Mesenchymal stem cell (in vitro differentiated cells and primary cell): Measurements from ENCODE around the gene AOAH.

Experiments
- DNase-seq: peaks from one replicate; pipeline ENCODE4 v3.0.0-alpha.2; 2013
- H2AFZ ChIP-seq: one replicate; pipeline ENCODE4 v1.6.1; 2013; ENCODE audit warnings: low read depth, mild to moderate bottlenecking, control low read depth, inconsistent platforms, low read length, moderate library complexity
- H2AK5ac ChIP-seq: 2 replicates; pipeline ENCODE4 v1.6.1; 2013; ENCODE audit warnings: low read length, moderate library complexity, mild to moderate bottlenecking, inconsistent platforms; ENCODE audit not compliant: severe bottlenecking
- H2BK120ac ChIP-seq: one replicate; pipeline ENCODE4 v1.6.1; 2013; ENCODE audit warnings: low read depth, mild to moderate bottlenecking, inconsistent platforms, low read length, moderate library complexity
- H2BK12ac ChIP-seq, 2 experiments: one replicate each; pipeline ENCODE4 v1.6.1; 2013; ENCODE audit warnings: inconsistent platforms in 2 of 2, low read length in 2 of 2, mild to moderate bottlenecking in 2 of 2, moderate library complexity in 2 of 2, control low read depth in 1 of 2
- H2BK15ac ChIP-seq: one replicate; pipeline ENCODE4 v1.6.1; 2013; ENCODE audit warnings: mild to moderate bottlenecking, low read depth, inconsistent platforms; ENCODE audit not compliant: poor library complexity, severe bottlenecking
- H2BK5ac ChIP-seq: 2 replicates; pipeline ENCODE4 v1.6.1; 2013; ENCODE audit warnings: low read depth, mild to moderate bottlenecking, low read length, control low read depth, inconsistent platforms; ENCODE audit not compliant: poor library complexity, severe bottlenecking
- H3K14ac ChIP-seq, 2 experiments: one replicate each; pipeline ENCODE4 v1.6.1; 2013; ENCODE audit warnings: inconsistent platforms in 2 of 2, low read length in 2 of 2, control low read depth in 1 of 2, mild to moderate bottlenecking in 1 of 2, moderate library complexity in 1 of 2
- H3K18ac ChIP-seq, 2 experiments: one replicate each; pipeline ENCODE4 v1.6.1; 2013; ENCODE audit warnings: inconsistent platforms in 2 of 2, low read length in 2 of 2, control low read depth in 1 of 2, low read depth in 1 of 2, mild to moderate bottlenecking in 1 of 2
- H3K23ac ChIP-seq, 2 experiments: one replicate each; pipeline ENCODE4 v1.6.1; 2013; ENCODE audit warnings: inconsistent platforms in 2 of 2, low read length in 2 of 2, mild to moderate bottlenecking in 2 of 2, moderate library complexity in 2 of 2, control low read depth in 1 of 2
- H3K27ac ChIP-seq: 2 replicates; pipeline ENCODE4 v1.5.1; 2013; ENCODE audit warnings: mild to moderate bottlenecking, moderate library complexity, low read length, control low read depth, inconsistent platforms; ENCODE audit not compliant: poor library complexity, severe bottlenecking
- H3K27me3 ChIP-seq, 2 experiments: 2 replicates each; pipeline versions ENCODE4 v1.6.1 to v1.7.0; 2013; ENCODE audit warnings: low read length in 2 of 2, mild to moderate bottlenecking in 2 of 2, moderate library complexity in 2 of 2, control low read depth in 1 of 2, inconsistent platforms in 1 of 2; ENCODE audit not compliant: control insufficient read depth in 1 of 2, insufficient read depth in 1 of 2
- H3K36me3 ChIP-seq, 2 experiments: 2 replicates each; pipeline versions ENCODE4 v1.6.1 to v1.7.0; 2013; ENCODE audit warnings: low read length in 2 of 2, control low read depth in 1 of 2, inconsistent platforms in 1 of 2, low read depth in 1 of 2, mild to moderate bottlenecking in 1 of 2; ENCODE audit not compliant: insufficient read depth in 2 of 2, control insufficient read depth in 1 of 2
- H3K4ac ChIP-seq, 2 experiments: one replicate each; pipeline ENCODE4 v1.6.1; 2013; ENCODE audit warnings: inconsistent platforms in 2 of 2, low read length in 2 of 2, mild to moderate bottlenecking in 2 of 2, moderate library complexity in 2 of 2, control low read depth in 1 of 2, low read depth in 1 of 2
- H3K4me1 ChIP-seq: 2 replicates; pipeline ENCODE4 v1.6.1; 2013; ENCODE audit warnings: low read depth, low read length, control low read depth; ENCODE audit not compliant: control insufficient read depth, insufficient read depth
- H3K4me2 ChIP-seq: 2 replicates; pipeline ENCODE4 v1.6.1; 2013; ENCODE audit warnings: low read length, mild to moderate bottlenecking, inconsistent platforms; ENCODE audit not compliant: poor library complexity, severe bottlenecking
- H3K4me3 ChIP-seq, 2 experiments: 2 replicates each; pipeline versions ENCODE4 v1.5.1 to v1.7.0; 2013; ENCODE audit warnings: low read length in 2 of 2, mild to moderate bottlenecking in 2 of 2, control low read depth in 1 of 2, low read depth in 1 of 2; ENCODE audit not compliant: insufficient read depth in 1 of 2
- H3K79me1 ChIP-seq: replicated peaks from 2 replicates; pipeline ENCODE4 v1.6.1; 2013; ENCODE audit warnings: mild to moderate bottlenecking, control low read depth, low read length, inconsistent platforms; ENCODE audit not compliant: poor library complexity, severe bottlenecking
- H3K9ac ChIP-seq: 2 replicates; pipeline ENCODE4 v1.7.0; 2013; ENCODE audit warnings: mild to moderate bottlenecking, low read length, moderate library complexity
- H3K9me3 ChIP-seq: 2 replicates; pipeline ENCODE4 v1.7.0; 2013; ENCODE audit warnings: mild to moderate bottlenecking, low read length; ENCODE audit not compliant: control insufficient read depth
- H4K8ac ChIP-seq: one replicate; pipeline ENCODE4 v1.6.1; 2013; ENCODE audit warnings: inconsistent platforms, mild to moderate bottlenecking, low read length, moderate library complexity
- H4K91ac ChIP-seq: one replicate; pipeline ENCODE4 v1.6.1; 2013; ENCODE audit warnings: mild to moderate bottlenecking, low read length, inconsistent platforms
- WGBS: methylation state at CpG from one replicate; pipeline ENCODE4 v1.1.7; 2013; ENCODE audit warnings: mixed read lengths; 5-methylcytosine and 5-hydroxymethylcytosine counted together

Gene AOAH

GRCh38 chr7:36597090-36597773 lies 127.1 kb downstream of the AOAH start:
- no peak overlapping the region for H3K27ac ChIP-seq
- H3K4ac ChIP-seq, result no peak overlapping the region
- no peaks in the 10 kb centered on the region for H3K36me3 ChIP-seq
- H3K4me3 ChIP-seq, result no peak overlapping the region
- H3K14ac ChIP-seq, result no peak overlapping the region
- H2BK120ac ChIP-seq, result no peak overlapping the region
- H4K8ac ChIP-seq, result no peak overlapping the region
- no peaks in the 10 kb centered on the region for H3K27me3 ChIP-seq
- H3K9ac ChIP-seq, result no peak overlapping the region
- no peaks in the 10 kb centered on the region for H3K9me3 ChIP-seq
- DNase-seq, result peak; percentile 17
- WGBS, result 49% methylated on average over 4 of the region's 7 CpGs
- H3K23ac ChIP-seq, result no peak overlapping the region
- H3K79me1 ChIP-seq, result no peaks in the 10 kb centered on the region
- H2AFZ ChIP-seq, result no peak overlapping the region
- no peak overlapping the region for H2AK5ac ChIP-seq
- no peak overlapping the region for H2BK12ac ChIP-seq
- no peak overlapping the region for H3K18ac ChIP-seq
- peaks cover 5% of the 10 kb centered on the region for H3K4me1 ChIP-seq
- no peak overlapping the region for H3K4me2 ChIP-seq
- H4K91ac ChIP-seq, result no peak overlapping the region
- H2BK5ac ChIP-seq, result no peak overlapping the region
- no peak overlapping the region for H2BK15ac ChIP-seq

GRCh38 chr7:36594445-36594844 lies 129.8 kb downstream of the AOAH start:
- no peak overlapping the region for H3K9ac ChIP-seq
- no peaks in the 10 kb centered on the region for H3K4me1 ChIP-seq
- H3K36me3 ChIP-seq, result no peaks in the 10 kb centered on the region
- H4K91ac ChIP-seq, result no peak overlapping the region
- no peak overlapping the region for H2BK12ac ChIP-seq
- no peak overlapping the region for H3K18ac ChIP-seq
- DNase-seq, result no peak
- H3K14ac ChIP-seq, result no peak overlapping the region
- 92% methylated on average over 2 of the region's 2 CpGs for WGBS
- H3K79me1 ChIP-seq, result no peaks in the 10 kb centered on the region
- H4K8ac ChIP-seq, result no peak overlapping the region
- no peak overlapping the region for H3K4ac ChIP-seq
- H2AK5ac ChIP-seq, result no peak overlapping the region
- H3K4me2 ChIP-seq, result no peak overlapping the region
- H2BK5ac ChIP-seq, result no peak overlapping the region
- H3K23ac ChIP-seq, result no peak overlapping the region
- no peaks in the 10 kb centered on the region for H3K9me3 ChIP-seq
- peaks cover 0 to 8% of the 10 kb centered on the region in 2 experiments for H3K27me3 ChIP-seq
- H2BK15ac ChIP-seq, result no peak overlapping the region
- no peak overlapping the region for H3K27ac ChIP-seq
- H2AFZ ChIP-seq, result no peak overlapping the region
- no peak overlapping the region for H3K4me3 ChIP-seq
- H2BK120ac ChIP-seq, result no peak overlapping the region

- no peaks in the 10 kb centered on the region for H3K4me1 ChIP-seq
- no peaks in the 10 kb centered on the region for H3K79me1 ChIP-seq
- H3K27ac ChIP-seq, result no peak overlapping the region
- H3K36me3 ChIP-seq, result no peaks in the 10 kb centered on the region
- no peak overlapping the region for H2BK120ac ChIP-seq
- no peak overlapping the region for H3K23ac ChIP-seq
- no peak overlapping the region for H2AFZ ChIP-seq
- H3K18ac ChIP-seq, result no peak overlapping the region
- H2BK12ac ChIP-seq, result no peak overlapping the region
- no peak overlapping the region for H4K91ac ChIP-seq
- H3K4ac ChIP-seq, result no peak overlapping the region
- H2BK5ac ChIP-seq, result no peak overlapping the region
- H4K8ac ChIP-seq, result no peak overlapping the region
- peaks cover 0 to 10% of the 10 kb centered on the region in 2 experiments for H3K27me3 ChIP-seq
- H3K4me3 ChIP-seq, result no peak overlapping the region
- DNase-seq, result no peak
- no peak overlapping the region for H3K4me2 ChIP-seq
- H3K9ac ChIP-seq, result no peak overlapping the region
- no peak overlapping the region for H3K14ac ChIP-seq
- no peak overlapping the region for H2AK5ac ChIP-seq
- no peak overlapping the region for H2BK15ac ChIP-seq
- H3K9me3 ChIP-seq, result no peaks in the 10 kb centered on the region
- 71% methylated on average over 1 of the region's 3 CpGs for WGBS
Observed at GRCh38 chr7:36591636-36592035, 132.7 kb downstream of the AOAH start.

- Histone ChIP-seq H3K9me3 (no peaks in the 10 kb centered on the region), H2BK15ac (no peak overlapping the region), H3K23ac (no peak overlapping the region), H3K27me3 (peaks cover 0 to 10% of the 10 kb centered on the region in 2 experiments), H3K79me1 (no peaks in the 10 kb centered on the region), H2BK120ac (no peak overlapping the region), H3K18ac (no peak overlapping the region), H3K4me1 (no peaks in the 10 kb centered on the region), H3K4me3 (no peak overlapping the region), H2BK5ac (no peak overlapping the region), H3K36me3 (no peaks in the 10 kb centered on the region), H4K91ac (no peak overlapping the region), H3K14ac (no peak overlapping the region), H3K4ac (no peak overlapping the region), H3K27ac (no peak overlapping the region), H3K9ac (no peak overlapping the region), H2BK12ac (no peak overlapping the region), H4K8ac (no peak overlapping the region), H2AK5ac (no peak overlapping the region), H2AFZ (no peak overlapping the region), H3K4me2 (no peak overlapping the region)
- DNase-seq, result no peak
- 89% methylated on average over 3 of the region's 3 CpGs for WGBS
Observed at GRCh38 chr7:36589391-36589790, 134.9 kb downstream of the AOAH start.
